ENCODE data around the gene KAT2B. TPM values are rescaled to one million over a fixed set of nuclear protein-coding genes. Genes with fewer than 3 reads are reported as not detected.

The KAT2B gene
- total RNA-seq, 4 donors from 2014 or later: 30.8 to 57.3 (median 44.0) TPM

GRCh38 chr3:20103731-20104130 lies 63.5 kb downstream of the KAT2B start:
- H3K9me3 ChIP-seq: no peaks in the 10 kb centered on the region
- WGBS, 2 donors (ENCODE audit: low coverage in 1 of 2): 88 to 91% methylated on average over 1 of the region's 1 CpG
- no peaks in the 10 kb centered on the region for H3K27me3 ChIP-seq
- H3K36me3 ChIP-seq: peaks cover 0 to 16% of the 10 kb centered on the region in 2 donors
- no peak for ATAC-seq
- TF ChIP-seq EP300 (IDR thresholded peaks at IDR 0.05) (no peak), POLR2AphosphoS5 (IDR thresholded peaks at IDR 0.05) (no peak), POLR2A (IDR thresholded peaks at IDR 0.05) (no peak)
- TF ChIP-seq, protein P1, sequence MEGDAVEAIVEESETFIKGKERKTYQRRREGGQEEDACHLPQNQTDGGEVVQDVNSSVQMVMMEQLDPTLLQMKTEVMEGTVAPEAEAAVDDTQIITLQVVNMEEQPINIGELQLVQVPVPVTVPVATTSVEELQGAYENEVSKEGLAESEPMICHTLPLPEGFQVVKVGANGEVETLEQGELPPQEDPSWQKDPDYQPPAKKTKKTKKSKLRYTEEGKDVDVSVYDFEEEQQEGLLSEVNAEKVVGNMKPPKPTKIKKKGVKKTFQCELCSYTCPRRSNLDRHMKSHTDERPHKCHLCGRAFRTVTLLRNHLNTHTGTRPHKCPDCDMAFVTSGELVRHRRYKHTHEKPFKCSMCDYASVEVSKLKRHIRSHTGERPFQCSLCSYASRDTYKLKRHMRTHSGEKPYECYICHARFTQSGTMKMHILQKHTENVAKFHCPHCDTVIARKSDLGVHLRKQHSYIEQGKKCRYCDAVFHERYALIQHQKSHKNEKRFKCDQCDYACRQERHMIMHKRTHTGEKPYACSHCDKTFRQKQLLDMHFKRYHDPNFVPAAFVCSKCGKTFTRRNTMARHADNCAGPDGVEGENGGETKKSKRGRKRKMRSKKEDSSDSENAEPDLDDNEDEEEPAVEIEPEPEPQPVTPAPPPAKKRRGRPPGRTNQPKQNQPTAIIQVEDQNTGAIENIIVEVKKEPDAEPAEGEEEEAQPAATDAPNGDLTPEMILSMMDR (IDR thresholded peaks at IDR 0.05): no peak
- peaks cover 0 to 7% (median 0%) of the 10 kb centered on the region in 3 donors for H3K4me1 ChIP-seq
- H3K4me3 ChIP-seq: no peak overlapping the region
- H3K27ac ChIP-seq: no peak overlapping the region

GRCh38 chr3:20104167-20104661 lies 64.0 kb downstream of the KAT2B start:
- Histone ChIP-seq H3K36me3 (peaks cover 0 to 14% of the 10 kb centered on the region in 2 donors), H3K9me3 (no peaks in the 10 kb centered on the region), H3K4me3 (no peak overlapping the region), H3K27me3 (no peaks in the 10 kb centered on the region), H3K27ac (no peak overlapping the region), H3K4me1 (peaks cover 0 to 3% (median 0%) of the 10 kb centered on the region in 3 donors)
- ATAC-seq: no peak
- WGBS, 2 donors (ENCODE audit: low coverage in 1 of 2): 54 to 84% methylated on average over 5 of the region's 5 CpGs
- TF ChIP-seq EP300 (IDR thresholded peaks at IDR 0.05) (no peak), POLR2A (IDR thresholded peaks at IDR 0.05) (no peak), POLR2AphosphoS5 (IDR thresholded peaks at IDR 0.05) (no peak)
- TF ChIP-seq, protein P1 (IDR thresholded peaks at IDR 0.05): no peak

GRCh38 chr3:20105513-20106280 lies 65.5 kb downstream of the KAT2B start:
- WGBS, 2 donors (ENCODE audit: low coverage in 1 of 2): 63 to 89% methylated on average over 4 to 7 of the region's 7 CpGs
- no peaks in the 10 kb centered on the region for H3K27me3 ChIP-seq
- no peaks in the 10 kb centered on the region for H3K4me1 ChIP-seq
- no peak overlapping the region for H3K27ac ChIP-seq
- H3K36me3 ChIP-seq: peaks cover 0 to 12% of the 10 kb centered on the region in 2 donors
- no peaks in the 10 kb centered on the region for H3K9me3 ChIP-seq
- no peak overlapping the region for H3K4me3 ChIP-seq
- TF ChIP-seq POLR2AphosphoS5 (IDR thresholded peaks at IDR 0.05): no peak
- ATAC-seq: no peak

DNA sequence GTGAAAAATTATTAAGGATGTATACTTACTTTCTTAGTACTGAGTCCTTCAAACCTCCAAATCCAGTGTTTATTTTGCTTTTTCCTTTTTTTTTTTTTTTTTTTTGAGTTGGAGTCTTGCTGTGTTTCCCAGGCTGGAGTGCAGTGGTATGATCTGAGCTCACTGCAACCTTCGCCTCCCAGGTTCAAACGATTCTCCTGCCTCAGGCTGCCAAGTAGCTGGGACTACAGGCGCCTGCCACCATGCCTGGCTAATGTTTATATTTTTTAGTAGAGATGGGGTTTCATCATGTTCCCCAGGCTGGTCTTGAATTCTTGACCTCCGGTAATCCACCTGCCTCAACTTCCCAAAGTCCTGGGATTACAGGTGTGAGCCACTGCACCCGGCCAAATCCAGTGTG lies 67.5 kb downstream of the KAT2B start:
- H3K9me3 ChIP-seq: no peaks in the 10 kb centered on the region
- no peak overlapping the region for H3K27ac ChIP-seq
- TF ChIP-seq, protein P1 (IDR thresholded peaks at IDR 0.05): no peak
- TF ChIP-seq POLR2A (IDR thresholded peaks at IDR 0.05) (no peak), POLR2AphosphoS5 (IDR thresholded peaks at IDR 0.05) (no peak), EP300 (IDR thresholded peaks at IDR 0.05) (no peak)
- 96 to 100% methylated on average over 2 of the region's 5 CpGs for WGBS, 2 donors (ENCODE audit: low coverage in 1 of 2)
- H3K27me3 ChIP-seq: no peaks in the 10 kb centered on the region
- no peak for ATAC-seq
- H3K36me3 ChIP-seq: peaks cover 3 to 24% of the 10 kb centered on the region in 2 donors
- H3K4me1 ChIP-seq: no peaks in the 10 kb centered on the region
- H3K4me3 ChIP-seq: no peak overlapping the region

- 86 to 100% methylated on average over 2 of the region's 2 CpGs for WGBS, 2 donors (ENCODE audit: low coverage in 1 of 2)
- H3K27me3 ChIP-seq: no peaks in the 10 kb centered on the region
Measured at GRCh38 chr3:20108869-20109268, 68.6 kb downstream of the KAT2B start.

More at GRCh38 chr3:20108869-20109268, 68.6 kb downstream of the KAT2B start:
- Histone ChIP-seq H3K4me3 (no peak overlapping the region), H3K27ac (no peak overlapping the region), H3K9me3 (no peaks in the 10 kb centered on the region), H3K4me1 (no peaks in the 10 kb centered on the region), H3K36me3 (peaks cover 3 to 35% of the 10 kb centered on the region in 2 donors)
- no peak for TF ChIP-seq EP300 (IDR thresholded peaks at IDR 0.05)
- TF ChIP-seq, protein P1 (IDR thresholded peaks at IDR 0.05): no peak
- TF ChIP-seq POLR2AphosphoS5 (IDR thresholded peaks at IDR 0.05): no peak
- TF ChIP-seq POLR2A (IDR thresholded peaks at IDR 0.05): no peak
- no peak for ATAC-seq

Data from gastroesophageal sphincter (tissue), 4 donors.